Pancreas (tissue), 10 donors: ENCODE results near the gene VSIG10L. TPM values are rescaled to one million over a fixed set of nuclear protein-coding genes. Genes with fewer than 3 reads are reported as not detected.

Experiments used
- ATAC-seq, 4 donors: fragments of 200-7000 bp; cut with Tn5 transposase; one replicate each; pipeline versions ENCODE4 v1.8.0 to v1.9.1; 2020; ENCODE audit warnings: mild to moderate bottlenecking in 4 of 4, moderate library complexity in 4 of 4
- DNase-seq, 6 donors: peaks; one replicate each; pipeline ENCODE4 v3.0.0-alpha.2; 2020
- FAIRE-seq: peaks from 2 replicates; lab custom pipeline; 2012; peaks lifted over from hg19 to GRCh38; lab: Jason Lieb, UNC
- H3K27ac ChIP-seq, 4 donors: fragments of 200-600 bp; sonication (generic); 1 replicate in 3 of 4; 2 replicates in 1 of 4; pipeline versions ENCODE4 v1.5.0 to v1.8.0; 2020
- H3K27me3 ChIP-seq, 4 donors: fragments of 200-600 bp; one replicate each; pipeline ENCODE4 v1.8.0; 2021
- H3K36me3 ChIP-seq, 3 donors: fragments of 200-600 bp; sonication (generic) in 1 of 3; one replicate each; pipeline versions ENCODE4 v1.5.0 to v1.8.0; 2020 to 2021
- H3K4me1 ChIP-seq, 3 donors: fragments of 200-600 bp; one replicate each; pipeline ENCODE4 v1.8.0; 2021
- H3K4me3 ChIP-seq, 4 donors: fragments of 200-600 bp; sonication (generic) in 2 of 4; one replicate each; pipeline versions ENCODE4 v1.5.0 to v1.8.0; 2020 to 2021
- H3K9me3 ChIP-seq, 4 donors: fragments of 200-600 bp; one replicate each; pipeline ENCODE4 v1.8.0; 2021
- CTCF ChIP-seq, 4 donors: fragments of 200-600 bp; sonication (generic) in 3 of 4; IDR thresholded peaks; one replicate each; pipeline versions ENCODE4 v1.5.0 to v1.8.0; 2021; ENCODE audit warnings: antibody characterized with exemption in 4 of 4
- WGBS, 2 donors: extraction: QIAGEN DNeasy Blood & Tissue Kit; methylation state at CpG; one replicate each; pipeline ENCODE4 v1.1.7; 2013; 5-methylcytosine and 5-hydroxymethylcytosine counted together
- intact Hi-C, 3 donors: fragments of 100-400 bp; cut with DNase I; formaldehyde crosslinking; loops; one replicate each; pipeline versions ENCODE4 v1.11.1 to v1.14.2; 2022
- polyA plus RNA-seq, 2 donors: library from polyadenylated mRNA; stranded (reverse); fragments of 200-250 nt; gene quantifications; one replicate each; pipeline ENCODE4 v1.2.3, GENCODE V29; 2013
- total RNA-seq, 6 donors: library from RNA; stranded (reverse); fragmentation: NEBNext Ultra II Directional in 4 of 6; extraction: Animal tissue kit (Norgen Biotek cat#: 25700) in 4 of 6; gene quantifications; one replicate each; pipeline versions ENCODE4 v1.2.1 to v1.2.4, GENCODE V29; 2021 to 2023
- donor health status: healthy with polysubstance abuse.
- donor health status: DM: no; HTN: no; CAD: no; lungs with moderate emphysema.
- donor health status: DM: no; HTN: no; CAD: no.
- donor health status: control.
- donor health status: control.
- donor health status: Bipolar disorder and iron deficiency.
- donor health status: DM: yes; HTN: yes; CAD: no.
- donor health status: DM: no; HTN: no; CAD: no.
- donor health status: DM: no; HTN: no; CAD: no.
- donor health status: DM: yes; HTN: yes; CAD: no.

The VSIG10L gene
- total and polyA plus RNA-seq, 8 donors: 0.16 to 1.1 (median 0.37) TPM; not detected in 1

GRCh38 chr19:51311351-51312257 is 30.3 kb downstream of the VSIG10L start, which contains the start of gene IGLON5:
Gene IGLON5 (plus strand): TSS chr19:51311644. CDS start chr19:51311848, 204 bp downstream.
- TF ChIP-seq CTCF (IDR thresholded peaks at IDR 0.05): no peak
- ATAC-seq: no peak
- no peaks in the 10 kb centered on the region for H3K9me3 ChIP-seq
- no peaks in the 10 kb centered on the region for H3K4me1 ChIP-seq
- peaks cover 0 to 4% (median 0%) of the 10 kb centered on the region in 4 donors for H3K27me3 ChIP-seq
- no peak within 1 kb of the TSS for H3K27ac ChIP-seq
- FAIRE-seq: no peak
- no peak within 1 kb of the TSS for H3K4me3 ChIP-seq
- 3 to 5% methylated on average over 34 to 58 of the region's 76 CpGs for WGBS, 2 donors
- no peaks in the 10 kb centered on the region for H3K36me3 ChIP-seq
- intact Hi-C loops: no loop called here
- DNase-seq: no peak

GRCh38 chr19:51305479-51305878 is 36.5 kb downstream of the VSIG10L start:
- FAIRE-seq: no peak
- ATAC-seq: no peak
- Histone ChIP-seq H3K27me3 (no peaks in the 10 kb centered on the region), H3K4me3 (no peak overlapping the region), H3K9me3 (no peaks in the 10 kb centered on the region), H3K36me3 (no peaks in the 10 kb centered on the region), H3K4me1 (no peaks in the 10 kb centered on the region), H3K27ac (no peak overlapping the region)
- intact Hi-C loops: no loop called here
- WGBS, 2 donors: 47 to 63% methylated on average over 3 of the region's 3 CpGs
- DNase-seq: no peak
- TF ChIP-seq CTCF (IDR thresholded peaks at IDR 0.05): no peak

- no peaks in the 10 kb centered on the region for H3K36me3 ChIP-seq
- no peak overlapping the region for H3K4me3 ChIP-seq
- ATAC-seq (no peak), DNase-seq (no peak), FAIRE-seq (no peak)
- WGBS, 2 donors: 47 to 57% methylated on average over 7 of the region's 7 CpGs
- no peaks in the 10 kb centered on the region for H3K4me1 ChIP-seq
- no peaks in the 10 kb centered on the region for H3K9me3 ChIP-seq
- no peak for TF ChIP-seq CTCF (IDR thresholded peaks at IDR 0.05)
- H3K27ac ChIP-seq: no peak overlapping the region
- H3K27me3 ChIP-seq: no peaks in the 10 kb centered on the region
- intact Hi-C loops: no loop called here
These were observed 40.7 kb downstream of the VSIG10L start for GRCh38 chr19:51301266-51301665.

- no peaks in the 10 kb centered on the region for H3K36me3 ChIP-seq
- no peak for DNase-seq
- intact Hi-C loops: no loop called here
- FAIRE-seq: no peak
- TF ChIP-seq CTCF (IDR thresholded peaks at IDR 0.05): no peak
- no peaks in the 10 kb centered on the region for H3K9me3 ChIP-seq
- no peak for ATAC-seq
- H3K4me3 ChIP-seq: no peak overlapping the region
- H3K27ac ChIP-seq: no peak overlapping the region
- no peaks in the 10 kb centered on the region for H3K4me1 ChIP-seq
- 43% methylated on average over 5 of the region's 5 CpGs for WGBS, 2 donors
- H3K27me3 ChIP-seq: no peaks in the 10 kb centered on the region
These were observed 44.5 kb downstream of the VSIG10L start for GRCh38 chr19:51297406-51297805.
